Measurements from ENCODE around the gene MICAL3. TPM values are rescaled to one million over a fixed set of nuclear protein-coding genes. Genes with fewer than 3 reads are reported as not detected.

MICAL3 gene
- total and polyA plus RNA-seq, 9 of the 15 experiments (the other 6 are each of a cell fraction or from before 2014, with no cell fraction given): 0.53 to 32.1 (median 12.3) TPM

DNA sequence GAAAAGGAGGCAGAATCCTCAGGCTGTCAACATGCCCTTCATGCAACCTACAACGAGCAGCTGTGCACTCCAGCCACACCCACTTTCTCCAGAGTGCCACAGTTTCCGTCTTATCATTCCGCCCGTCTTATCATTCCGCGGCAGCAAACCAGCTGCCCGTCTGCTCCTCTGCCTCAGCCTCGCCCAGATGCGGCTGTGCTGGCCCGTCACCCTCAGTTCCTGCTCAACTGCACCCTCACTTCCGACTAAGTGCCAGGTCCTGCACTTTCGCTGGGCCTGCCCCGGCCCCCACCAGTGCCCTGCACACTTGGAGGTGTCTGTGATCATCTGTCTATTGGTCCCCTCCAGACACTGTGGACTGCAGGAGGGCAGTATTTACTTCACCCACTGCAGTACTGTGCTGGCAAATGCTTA, 43.7 kb downstream of the MICAL3 start (continued):
- TF ChIP-seq ARID3B (CRISPR knock-in tag; IDR thresholded peaks at IDR 0.05; ENCODE audit: borderline replicate concordance) (no peak), PHB (CRISPR knock-in tag; IDR thresholded peaks at IDR 0.05) (no peak), ILF3 (IDR thresholded peaks at IDR 0.05; ENCODE audit: borderline replicate concordance) (no peak), TRIM24 (IDR thresholded peaks at IDR 0.05) (peak; percentile 99), CEBPB (tag; IDR thresholded peaks at IDR 0.05) (0 out of 2 replicates have a peak, but pooled peaks have one; percentile 5), CBX3 (IDR thresholded peaks at IDR 0.05; ENCODE audit: borderline replicate concordance in 1 of 2, low read length in 2 of 2) (peak in 1 of 2 experiments; percentile 90; a peak in 2 of 3 replicates), KLF16 (IDR thresholded peaks at IDR 0.05) (peak; percentile 99), ZKSCAN1 (IDR thresholded peaks at IDR 0.05; ENCODE audit: low read depth, low read length) (peak; percentile 90)
- TF ChIP-seq, protein P1, sequence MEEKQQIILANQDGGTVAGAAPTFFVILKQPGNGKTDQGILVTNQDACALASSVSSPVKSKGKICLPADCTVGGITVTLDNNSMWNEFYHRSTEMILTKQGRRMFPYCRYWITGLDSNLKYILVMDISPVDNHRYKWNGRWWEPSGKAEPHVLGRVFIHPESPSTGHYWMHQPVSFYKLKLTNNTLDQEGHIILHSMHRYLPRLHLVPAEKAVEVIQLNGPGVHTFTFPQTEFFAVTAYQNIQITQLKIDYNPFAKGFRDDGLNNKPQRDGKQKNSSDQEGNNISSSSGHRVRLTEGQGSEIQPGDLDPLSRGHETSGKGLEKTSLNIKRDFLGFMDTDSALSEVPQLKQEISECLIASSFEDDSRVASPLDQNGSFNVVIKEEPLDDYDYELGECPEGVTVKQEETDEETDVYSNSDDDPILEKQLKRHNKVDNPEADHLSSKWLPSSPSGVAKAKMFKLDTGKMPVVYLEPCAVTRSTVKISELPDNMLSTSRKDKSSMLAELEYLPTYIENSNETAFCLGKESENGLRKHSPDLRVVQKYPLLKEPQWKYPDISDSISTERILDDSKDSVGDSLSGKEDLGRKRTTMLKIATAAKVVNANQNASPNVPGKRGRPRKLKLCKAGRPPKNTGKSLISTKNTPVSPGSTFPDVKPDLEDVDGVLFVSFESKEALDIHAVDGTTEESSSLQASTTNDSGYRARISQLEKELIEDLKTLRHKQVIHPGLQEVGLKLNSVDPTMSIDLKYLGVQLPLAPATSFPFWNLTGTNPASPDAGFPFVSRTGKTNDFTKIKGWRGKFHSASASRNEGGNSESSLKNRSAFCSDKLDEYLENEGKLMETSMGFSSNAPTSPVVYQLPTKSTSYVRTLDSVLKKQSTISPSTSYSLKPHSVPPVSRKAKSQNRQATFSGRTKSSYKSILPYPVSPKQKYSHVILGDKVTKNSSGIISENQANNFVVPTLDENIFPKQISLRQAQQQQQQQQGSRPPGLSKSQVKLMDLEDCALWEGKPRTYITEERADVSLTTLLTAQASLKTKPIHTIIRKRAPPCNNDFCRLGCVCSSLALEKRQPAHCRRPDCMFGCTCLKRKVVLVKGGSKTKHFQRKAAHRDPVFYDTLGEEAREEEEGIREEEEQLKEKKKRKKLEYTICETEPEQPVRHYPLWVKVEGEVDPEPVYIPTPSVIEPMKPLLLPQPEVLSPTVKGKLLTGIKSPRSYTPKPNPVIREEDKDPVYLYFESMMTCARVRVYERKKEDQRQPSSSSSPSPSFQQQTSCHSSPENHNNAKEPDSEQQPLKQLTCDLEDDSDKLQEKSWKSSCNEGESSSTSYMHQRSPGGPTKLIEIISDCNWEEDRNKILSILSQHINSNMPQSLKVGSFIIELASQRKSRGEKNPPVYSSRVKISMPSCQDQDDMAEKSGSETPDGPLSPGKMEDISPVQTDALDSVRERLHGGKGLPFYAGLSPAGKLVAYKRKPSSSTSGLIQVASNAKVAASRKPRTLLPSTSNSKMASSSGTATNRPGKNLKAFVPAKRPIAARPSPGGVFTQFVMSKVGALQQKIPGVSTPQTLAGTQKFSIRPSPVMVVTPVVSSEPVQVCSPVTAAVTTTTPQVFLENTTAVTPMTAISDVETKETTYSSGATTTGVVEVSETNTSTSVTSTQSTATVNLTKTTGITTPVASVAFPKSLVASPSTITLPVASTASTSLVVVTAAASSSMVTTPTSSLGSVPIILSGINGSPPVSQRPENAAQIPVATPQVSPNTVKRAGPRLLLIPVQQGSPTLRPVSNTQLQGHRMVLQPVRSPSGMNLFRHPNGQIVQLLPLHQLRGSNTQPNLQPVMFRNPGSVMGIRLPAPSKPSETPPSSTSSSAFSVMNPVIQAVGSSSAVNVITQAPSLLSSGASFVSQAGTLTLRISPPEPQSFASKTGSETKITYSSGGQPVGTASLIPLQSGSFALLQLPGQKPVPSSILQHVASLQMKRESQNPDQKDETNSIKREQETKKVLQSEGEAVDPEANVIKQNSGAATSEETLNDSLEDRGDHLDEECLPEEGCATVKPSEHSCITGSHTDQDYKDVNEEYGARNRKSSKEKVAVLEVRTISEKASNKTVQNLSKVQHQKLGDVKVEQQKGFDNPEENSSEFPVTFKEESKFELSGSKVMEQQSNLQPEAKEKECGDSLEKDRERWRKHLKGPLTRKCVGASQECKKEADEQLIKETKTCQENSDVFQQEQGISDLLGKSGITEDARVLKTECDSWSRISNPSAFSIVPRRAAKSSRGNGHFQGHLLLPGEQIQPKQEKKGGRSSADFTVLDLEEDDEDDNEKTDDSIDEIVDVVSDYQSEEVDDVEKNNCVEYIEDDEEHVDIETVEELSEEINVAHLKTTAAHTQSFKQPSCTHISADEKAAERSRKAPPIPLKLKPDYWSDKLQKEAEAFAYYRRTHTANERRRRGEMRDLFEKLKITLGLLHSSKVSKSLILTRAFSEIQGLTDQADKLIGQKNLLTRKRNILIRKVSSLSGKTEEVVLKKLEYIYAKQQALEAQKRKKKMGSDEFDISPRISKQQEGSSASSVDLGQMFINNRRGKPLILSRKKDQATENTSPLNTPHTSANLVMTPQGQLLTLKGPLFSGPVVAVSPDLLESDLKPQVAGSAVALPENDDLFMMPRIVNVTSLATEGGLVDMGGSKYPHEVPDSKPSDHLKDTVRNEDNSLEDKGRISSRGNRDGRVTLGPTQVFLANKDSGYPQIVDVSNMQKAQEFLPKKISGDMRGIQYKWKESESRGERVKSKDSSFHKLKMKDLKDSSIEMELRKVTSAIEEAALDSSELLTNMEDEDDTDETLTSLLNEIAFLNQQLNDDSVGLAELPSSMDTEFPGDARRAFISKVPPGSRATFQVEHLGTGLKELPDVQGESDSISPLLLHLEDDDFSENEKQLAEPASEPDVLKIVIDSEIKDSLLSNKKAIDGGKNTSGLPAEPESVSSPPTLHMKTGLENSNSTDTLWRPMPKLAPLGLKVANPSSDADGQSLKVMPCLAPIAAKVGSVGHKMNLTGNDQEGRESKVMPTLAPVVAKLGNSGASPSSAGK (IDR thresholded peaks at IDR 0.05): no peak
- TF ChIP-seq, protein P2, sequence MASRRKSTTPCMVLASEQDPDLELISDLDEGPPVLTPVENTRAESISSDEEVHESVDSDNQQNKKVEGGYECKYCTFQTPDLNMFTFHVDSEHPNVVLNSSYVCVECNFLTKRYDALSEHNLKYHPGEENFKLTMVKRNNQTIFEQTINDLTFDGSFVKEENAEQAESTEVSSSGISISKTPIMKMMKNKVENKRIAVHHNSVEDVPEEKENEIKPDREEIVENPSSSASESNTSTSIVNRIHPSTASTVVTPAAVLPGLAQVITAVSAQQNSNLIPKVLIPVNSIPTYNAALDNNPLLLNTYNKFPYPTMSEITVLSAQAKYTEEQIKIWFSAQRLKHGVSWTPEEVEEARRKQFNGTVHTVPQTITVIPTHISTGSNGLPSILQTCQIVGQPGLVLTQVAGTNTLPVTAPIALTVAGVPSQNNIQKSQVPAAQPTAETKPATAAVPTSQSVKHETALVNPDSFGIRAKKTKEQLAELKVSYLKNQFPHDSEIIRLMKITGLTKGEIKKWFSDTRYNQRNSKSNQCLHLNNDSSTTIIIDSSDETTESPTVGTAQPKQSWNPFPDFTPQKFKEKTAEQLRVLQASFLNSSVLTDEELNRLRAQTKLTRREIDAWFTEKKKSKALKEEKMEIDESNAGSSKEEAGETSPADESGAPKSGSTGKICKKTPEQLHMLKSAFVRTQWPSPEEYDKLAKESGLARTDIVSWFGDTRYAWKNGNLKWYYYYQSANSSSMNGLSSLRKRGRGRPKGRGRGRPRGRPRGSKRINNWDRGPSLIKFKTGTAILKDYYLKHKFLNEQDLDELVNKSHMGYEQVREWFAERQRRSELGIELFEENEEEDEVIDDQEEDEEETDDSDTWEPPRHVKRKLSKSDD (conservative IDR thresholded peaks at IDR 0.05; ENCODE audit: low read length): no peak
- TF ChIP-seq, protein P3, sequence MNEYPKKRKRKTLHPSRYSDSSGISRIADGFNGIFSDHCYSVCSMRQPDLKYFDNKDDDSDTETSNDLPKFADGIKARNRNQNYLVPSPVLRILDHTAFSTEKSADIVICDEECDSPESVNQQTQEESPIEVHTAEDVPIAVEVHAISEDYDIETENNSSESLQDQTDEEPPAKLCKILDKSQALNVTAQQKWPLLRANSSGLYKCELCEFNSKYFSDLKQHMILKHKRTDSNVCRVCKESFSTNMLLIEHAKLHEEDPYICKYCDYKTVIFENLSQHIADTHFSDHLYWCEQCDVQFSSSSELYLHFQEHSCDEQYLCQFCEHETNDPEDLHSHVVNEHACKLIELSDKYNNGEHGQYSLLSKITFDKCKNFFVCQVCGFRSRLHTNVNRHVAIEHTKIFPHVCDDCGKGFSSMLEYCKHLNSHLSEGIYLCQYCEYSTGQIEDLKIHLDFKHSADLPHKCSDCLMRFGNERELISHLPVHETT (CRISPR knock-in tag; conservative IDR thresholded peaks at IDR 0.05 in 1 of 2, IDR thresholded peaks at IDR 0.05 in 1 of 2): peak in 1 of 2 experiments; percentile 92; a peak in 2 of 4 replicates

All from K562 (cell line).